Pancreas (tissue), 10 donors: Measurements from ENCODE around the gene MAPK10. TPM values are rescaled to one million over a fixed set of nuclear protein-coding genes. Genes with fewer than 3 reads are reported as not detected.
A peak's percentile ranks its signal among the peaks of the same experiment; 100 is the strongest.

Source experiments
- ATAC-seq, 4 donors: fragments of 200-7000 bp; cut with Tn5 transposase; one replicate each; pipeline versions ENCODE4 v1.8.0 to v1.9.1; 2020; ENCODE audit warnings: mild to moderate bottlenecking in 4 of 4, moderate library complexity in 4 of 4
- DNase-seq, 6 donors: peaks; one replicate each; pipeline ENCODE4 v3.0.0-alpha.2; 2020
- FAIRE-seq: peaks from 2 replicates; lab custom pipeline; 2012; peaks lifted over from hg19 to GRCh38; lab: Jason Lieb, UNC
- H3K27ac ChIP-seq, 4 donors: fragments of 200-600 bp; sonication (generic); 1 replicate in 3 of 4; 2 replicates in 1 of 4; pipeline versions ENCODE4 v1.5.0 to v1.8.0; 2020
- H3K27me3 ChIP-seq, 4 donors: fragments of 200-600 bp; one replicate each; pipeline ENCODE4 v1.8.0; 2021
- H3K36me3 ChIP-seq, 3 donors: fragments of 200-600 bp; sonication (generic) in 1 of 3; one replicate each; pipeline versions ENCODE4 v1.5.0 to v1.8.0; 2020 to 2021
- H3K4me1 ChIP-seq, 3 donors: fragments of 200-600 bp; one replicate each; pipeline ENCODE4 v1.8.0; 2021
- H3K4me3 ChIP-seq, 4 donors: fragments of 200-600 bp; sonication (generic) in 2 of 4; one replicate each; pipeline versions ENCODE4 v1.5.0 to v1.8.0; 2020 to 2021
- H3K9me3 ChIP-seq, 4 donors: fragments of 200-600 bp; one replicate each; pipeline ENCODE4 v1.8.0; 2021
- WGBS, 2 donors: extraction: QIAGEN DNeasy Blood & Tissue Kit; methylation state at CpG; one replicate each; pipeline ENCODE4 v1.1.7; 2013; 5-methylcytosine and 5-hydroxymethylcytosine counted together
- intact Hi-C, 3 donors: fragments of 100-400 bp; cut with DNase I; formaldehyde crosslinking; loops; one replicate each; pipeline versions ENCODE4 v1.11.1 to v1.14.2; 2022
- polyA plus RNA-seq, 2 donors: library from polyadenylated mRNA; stranded (reverse); fragments of 200-250 nt; gene quantifications; one replicate each; pipeline ENCODE4 v1.2.3, GENCODE V29; 2013
- total RNA-seq, 6 donors: library from RNA; stranded (reverse); fragmentation: NEBNext Ultra II Directional in 4 of 6; extraction: Animal tissue kit (Norgen Biotek cat#: 25700) in 4 of 6; gene quantifications; one replicate each; pipeline versions ENCODE4 v1.2.1 to v1.2.4, GENCODE V29; 2021 to 2023
- TF ChIP-seq, protein P1 (sequence below), 4 donors: fragments of 200-600 bp; sonication (generic) in 3 of 4; IDR thresholded peaks; one replicate each; pipeline versions ENCODE4 v1.5.0 to v1.8.0; 2021; ENCODE audit warnings: antibody characterized with exemption in 4 of 4
- donor health status: healthy with polysubstance abuse.
- donor health status: DM: no; HTN: no; CAD: no; lungs with moderate emphysema.
- donor health status: DM: no; HTN: no; CAD: no.
- donor health status: control.
- donor health status: control.
- donor health status: Bipolar disorder and iron deficiency.
- donor health status: DM: yes; HTN: yes; CAD: no.
- donor health status: DM: no; HTN: no; CAD: no.
- donor health status: DM: no; HTN: no; CAD: no.
- donor health status: DM: yes; HTN: yes; CAD: no.

MAPK10 gene
- total and polyA plus RNA-seq, 8 donors = 5.1 to 20.7 (median 9.9) TPM

GRCh38 chr4:86019906-86020305 lies 339.9 kb downstream of the MAPK10 start:
- no peaks in the 10 kb centered on the region for H3K4me1 ChIP-seq
- intact Hi-C loops = no loop called here
- ATAC-seq = no peak
- H3K27me3 ChIP-seq = no peaks in the 10 kb centered on the region
- H3K4me3 ChIP-seq = no peak overlapping the region
- TF ChIP-seq, protein P1, sequence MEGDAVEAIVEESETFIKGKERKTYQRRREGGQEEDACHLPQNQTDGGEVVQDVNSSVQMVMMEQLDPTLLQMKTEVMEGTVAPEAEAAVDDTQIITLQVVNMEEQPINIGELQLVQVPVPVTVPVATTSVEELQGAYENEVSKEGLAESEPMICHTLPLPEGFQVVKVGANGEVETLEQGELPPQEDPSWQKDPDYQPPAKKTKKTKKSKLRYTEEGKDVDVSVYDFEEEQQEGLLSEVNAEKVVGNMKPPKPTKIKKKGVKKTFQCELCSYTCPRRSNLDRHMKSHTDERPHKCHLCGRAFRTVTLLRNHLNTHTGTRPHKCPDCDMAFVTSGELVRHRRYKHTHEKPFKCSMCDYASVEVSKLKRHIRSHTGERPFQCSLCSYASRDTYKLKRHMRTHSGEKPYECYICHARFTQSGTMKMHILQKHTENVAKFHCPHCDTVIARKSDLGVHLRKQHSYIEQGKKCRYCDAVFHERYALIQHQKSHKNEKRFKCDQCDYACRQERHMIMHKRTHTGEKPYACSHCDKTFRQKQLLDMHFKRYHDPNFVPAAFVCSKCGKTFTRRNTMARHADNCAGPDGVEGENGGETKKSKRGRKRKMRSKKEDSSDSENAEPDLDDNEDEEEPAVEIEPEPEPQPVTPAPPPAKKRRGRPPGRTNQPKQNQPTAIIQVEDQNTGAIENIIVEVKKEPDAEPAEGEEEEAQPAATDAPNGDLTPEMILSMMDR (IDR thresholded peaks at IDR 0.05) = no peak
- no peaks in the 10 kb centered on the region for H3K36me3 ChIP-seq
- H3K27ac ChIP-seq = no peak overlapping the region
- H3K9me3 ChIP-seq = no peaks in the 10 kb centered on the region
- no peak for FAIRE-seq
- no peak for DNase-seq

GRCh38 chr4:86019362-86019761 lies 340.5 kb downstream of the MAPK10 start:
- TF ChIP-seq, protein P1 (IDR thresholded peaks at IDR 0.05) = no peak
- Histone ChIP-seq H3K9me3 (no peaks in the 10 kb centered on the region), H3K4me1 (no peaks in the 10 kb centered on the region), H3K27ac (no peak overlapping the region), H3K36me3 (no peaks in the 10 kb centered on the region), H3K27me3 (no peaks in the 10 kb centered on the region), H3K4me3 (no peak overlapping the region)
- ATAC-seq (no peak), DNase-seq (no peak), FAIRE-seq (no peak)
- intact Hi-C loops = no loop called here
- 83 to 91% methylated on average over 1 of the region's 1 CpG for WGBS, 2 donors

DNA sequence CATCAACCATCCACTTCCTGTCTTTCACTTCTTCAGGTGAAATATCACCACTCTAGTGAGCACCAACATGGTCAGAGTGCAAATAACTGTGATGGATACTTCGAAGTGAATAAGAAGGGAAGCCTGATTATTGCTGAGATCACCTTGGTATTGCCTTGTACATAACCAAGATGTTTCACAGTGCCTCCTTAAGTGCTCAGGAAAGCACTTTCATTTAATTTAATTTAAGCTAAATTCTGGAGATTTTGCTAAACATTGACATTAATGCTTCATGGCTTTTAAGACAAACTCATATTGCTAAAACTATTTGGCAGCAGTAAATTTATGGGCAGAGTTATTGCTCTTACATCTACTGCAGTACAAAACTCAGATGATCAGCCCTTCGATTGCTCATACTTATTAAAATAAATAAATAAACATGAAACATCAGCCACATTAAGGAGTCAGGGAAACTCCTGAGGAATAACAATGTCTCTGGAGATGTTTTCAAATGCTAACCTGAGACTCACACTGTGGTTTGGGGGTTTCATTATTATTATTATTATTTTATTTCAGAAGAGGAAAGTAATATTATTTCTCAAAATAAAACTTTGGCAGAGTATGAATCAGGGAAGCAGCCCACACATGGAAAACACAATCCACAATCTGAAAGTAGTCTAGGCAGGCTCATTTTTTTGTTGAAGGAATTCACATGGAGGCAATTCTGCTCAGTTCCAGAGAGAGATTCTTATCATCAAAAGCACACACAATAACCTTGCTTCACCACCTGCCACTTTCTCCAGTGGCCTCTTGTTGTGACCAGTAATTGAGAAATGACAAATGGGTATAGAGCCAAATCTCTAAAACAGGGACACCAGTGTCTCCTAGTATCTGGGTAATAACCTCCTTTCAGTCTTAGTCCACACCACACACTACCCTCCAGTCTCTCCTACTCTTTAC lies 344.2 kb downstream of the MAPK10 start:
- Histone ChIP-seq H3K36me3 (no peaks in the 10 kb centered on the region), H3K27ac (no peak overlapping the region), H3K9me3 (no peaks in the 10 kb centered on the region), H3K4me1 (no peaks in the 10 kb centered on the region), H3K4me3 (no peak overlapping the region), H3K27me3 (no peaks in the 10 kb centered on the region)
- intact Hi-C loops = no loop called here
- 86 to 91% methylated on average over 2 of the region's 2 CpGs for WGBS, 2 donors
- DNase-seq = no peak
- ATAC-seq = peak in 2 of 4 donors; percentile 62 to 64
- TF ChIP-seq, protein P1 (IDR thresholded peaks at IDR 0.05) = no peak
- no peak for FAIRE-seq

- H3K36me3 ChIP-seq = no peaks in the 10 kb centered on the region
- H3K4me1 ChIP-seq = no peaks in the 10 kb centered on the region
- H3K4me3 ChIP-seq = no peak overlapping the region
- TF ChIP-seq, protein P1 (IDR thresholded peaks at IDR 0.05) = no peak
- intact Hi-C loops = no loop called here
- ATAC-seq (no peak), FAIRE-seq (no peak), DNase-seq (no peak)
- H3K9me3 ChIP-seq = no peaks in the 10 kb centered on the region
- no peak overlapping the region for H3K27ac ChIP-seq
- 87 to 93% methylated on average over 5 of the region's 5 CpGs for WGBS, 2 donors
- H3K27me3 ChIP-seq = no peaks in the 10 kb centered on the region
These were observed 345.3 kb downstream of the MAPK10 start for GRCh38 chr4:86014599-86014998.

GRCh38 chr4:86013621-86014020 lies 346.2 kb downstream of the MAPK10 start:
- Histone ChIP-seq H3K9me3 (no peaks in the 10 kb centered on the region), H3K27me3 (no peaks in the 10 kb centered on the region), H3K4me1 (no peaks in the 10 kb centered on the region), H3K36me3 (no peaks in the 10 kb centered on the region), H3K27ac (no peak overlapping the region), H3K4me3 (no peak overlapping the region)
- TF ChIP-seq, protein P1 (IDR thresholded peaks at IDR 0.05) = no peak
- FAIRE-seq (no peak), ATAC-seq (no peak), DNase-seq (no peak)
- intact Hi-C loops = no loop called here
- WGBS, 2 donors = 57 to 62% methylated on average over 4 of the region's 4 CpGs
